Skeletal muscle tissue (tissue), 4 donors: ENCODE measurements around the gene ARG1. TPM values are rescaled to one million over a fixed set of nuclear protein-coding genes. Genes with fewer than 3 reads are reported as not detected.

Experiments
- H3K27ac ChIP-seq: one replicate; pipeline ENCODE4 v1.7.0; 2013; ENCODE audit warnings: mild to moderate bottlenecking, low read depth, low read length, inconsistent platforms
- H3K27me3 ChIP-seq, 3 donors: one replicate each; pipeline ENCODE4 v1.7.0; 2013; ENCODE audit warnings: low read length in 3 of 3; ENCODE audit not compliant: control insufficient read depth in 3 of 3, insufficient read depth in 3 of 3
- H3K36me3 ChIP-seq, 3 donors: one replicate each; pipeline ENCODE4 v1.7.0; 2013; ENCODE audit warnings: low read length in 3 of 3; ENCODE audit not compliant: control insufficient read depth in 3 of 3, insufficient read depth in 3 of 3
- H3K4me1 ChIP-seq, 3 donors: one replicate each; pipeline ENCODE4 v1.7.0; 2013; ENCODE audit warnings: low read length in 3 of 3, mild to moderate bottlenecking in 3 of 3; ENCODE audit not compliant: control insufficient read depth in 3 of 3, insufficient read depth in 3 of 3
- H3K4me3 ChIP-seq, 3 donors: one replicate each; pipeline ENCODE4 v1.7.0; 2013; ENCODE audit warnings: low read length in 3 of 3
- H3K9ac ChIP-seq, 3 donors: one replicate each; pipeline ENCODE4 v1.7.0; 2013; ENCODE audit warnings: low read length in 3 of 3, mild to moderate bottlenecking in 3 of 3, moderate library complexity in 2 of 3, low read depth in 1 of 3
- H3K9me3 ChIP-seq, 3 donors: one replicate each; pipeline ENCODE4 v1.7.0; 2013; ENCODE audit warnings: low read length in 3 of 3; ENCODE audit not compliant: control insufficient read depth in 3 of 3
- total RNA-seq: library from RNA; depleted of rRNA; stranded (reverse); fragments of >200 nt; gene quantifications from one replicate; pipeline ENCODE4 v1.2.3, GENCODE V29; 2014
- donor health status: Osteomylitis.

Gene ARG1
- total RNA-seq, 1 donor from 2014 or later = 1.0 TPM

GRCh38 chr6:131549811-131550210, 23.2 kb upstream of the ARG1 start:
- H3K27me3 ChIP-seq = no peaks in the 10 kb centered on the region
- no peak overlapping the region for H3K9ac ChIP-seq
- no peak overlapping the region for H3K27ac ChIP-seq
- H3K4me1 ChIP-seq = no peaks in the 10 kb centered on the region
- no peaks in the 10 kb centered on the region for H3K36me3 ChIP-seq
- no peak overlapping the region for H3K4me3 ChIP-seq
- no peaks in the 10 kb centered on the region for H3K9me3 ChIP-seq

GRCh38 chr6:131551902-131552301, 21.1 kb upstream of the ARG1 start:
- Histone ChIP-seq H3K4me1 (no peaks in the 10 kb centered on the region), H3K36me3 (no peaks in the 10 kb centered on the region), H3K9me3 (no peaks in the 10 kb centered on the region), H3K27ac (no peak overlapping the region), H3K9ac (no peak overlapping the region), H3K27me3 (no peaks in the 10 kb centered on the region), H3K4me3 (no peak overlapping the region)

- Histone ChIP-seq H3K4me3 (no peak overlapping the region), H3K27me3 (no peaks in the 10 kb centered on the region), H3K4me1 (no peaks in the 10 kb centered on the region)
Measured at GRCh38 chr6:131552572-131552971, 20.5 kb upstream of the ARG1 start.

GRCh38 chr6:131555992-131556391, 17.0 kb upstream of the ARG1 start:
- Histone ChIP-seq H3K4me3 (no peak overlapping the region), H3K27me3 (no peaks in the 10 kb centered on the region), H3K4me1 (no peaks in the 10 kb centered on the region), H3K36me3 (no peaks in the 10 kb centered on the region), H3K9me3 (no peaks in the 10 kb centered on the region), H3K9ac (no peak overlapping the region), H3K27ac (no peak overlapping the region)

More at GRCh38 chr6:131552572-131552971, 20.5 kb upstream of the ARG1 start:
- no peak overlapping the region for H3K27ac ChIP-seq
- H3K36me3 ChIP-seq = no peaks in the 10 kb centered on the region
- H3K9ac ChIP-seq = no peak overlapping the region
- H3K9me3 ChIP-seq = no peaks in the 10 kb centered on the region

GRCh38 chr6:131558922-131559321, 14.1 kb upstream of the ARG1 start:
- H3K9ac ChIP-seq = no peak overlapping the region
- no peak overlapping the region for H3K27ac ChIP-seq
- H3K4me3 ChIP-seq = no peak overlapping the region

GRCh38 chr6:131561925-131562707, 10.9 kb upstream of the ARG1 start:
- no peak overlapping the region for H3K27ac ChIP-seq
- no peaks in the 10 kb centered on the region for H3K4me1 ChIP-seq
- H3K36me3 ChIP-seq = no peaks in the 10 kb centered on the region
- H3K27me3 ChIP-seq = no peaks in the 10 kb centered on the region
- no peak overlapping the region for H3K9ac ChIP-seq
- H3K4me3 ChIP-seq = no peak overlapping the region
- no peaks in the 10 kb centered on the region for H3K9me3 ChIP-seq

More at GRCh38 chr6:131558922-131559321, 14.1 kb upstream of the ARG1 start:
- H3K9me3 ChIP-seq = no peaks in the 10 kb centered on the region
- no peaks in the 10 kb centered on the region for H3K36me3 ChIP-seq
- no peaks in the 10 kb centered on the region for H3K4me1 ChIP-seq
- no peaks in the 10 kb centered on the region for H3K27me3 ChIP-seq

- Histone ChIP-seq H3K27me3 (no peaks in the 10 kb centered on the region), H3K27ac (no peak overlapping the region), H3K9ac (no peak overlapping the region), H3K9me3 (no peaks in the 10 kb centered on the region), H3K36me3 (no peaks in the 10 kb centered on the region), H3K4me1 (no peaks in the 10 kb centered on the region), H3K4me3 (no peak overlapping the region)
Measured at GRCh38 chr6:131565056-131565455, 8.0 kb upstream of the ARG1 start.

GRCh38 chr6:131568726-131569125, 4.3 kb upstream of the ARG1 start:
- Histone ChIP-seq H3K4me3 (no peak overlapping the region), H3K9me3 (no peaks in the 10 kb centered on the region), H3K27ac (no peak overlapping the region), H3K9ac (no peak overlapping the region), H3K27me3 (no peaks in the 10 kb centered on the region), H3K36me3 (no peaks in the 10 kb centered on the region), H3K4me1 (no peaks in the 10 kb centered on the region)

GRCh38 chr6:131574133-131574532, 1.1 kb downstream of the ARG1 start:
- Histone ChIP-seq H3K4me3 (no peak overlapping the region), H3K9ac (no peak overlapping the region), H3K27ac (no peak overlapping the region), H3K9me3 (no peaks in the 10 kb centered on the region), H3K36me3 (peaks cover 0 to 3% (median 2%) of the 10 kb centered on the region in 3 donors), H3K4me1 (no peaks in the 10 kb centered on the region), H3K27me3 (no peaks in the 10 kb centered on the region)

- peaks cover 0 to 3% (median 3%) of the 10 kb centered on the region in 3 donors for H3K36me3 ChIP-seq
- H3K4me3 ChIP-seq = no peak overlapping the region
- H3K9ac ChIP-seq = no peak overlapping the region
- H3K27me3 ChIP-seq = no peaks in the 10 kb centered on the region
- H3K4me1 ChIP-seq = no peaks in the 10 kb centered on the region
- no peak overlapping the region for H3K27ac ChIP-seq
- H3K9me3 ChIP-seq = no peaks in the 10 kb centered on the region
Measured at GRCh38 chr6:131574686-131575085, 1.7 kb downstream of the ARG1 start.
